GM03348 (cell line): ENCODE data around the gene PDS5A.
"Not testable (repeated sequence)": the region's sequence is repeated elsewhere in the genome, so short reads cannot be mapped to it uniquely, and the experiment has no call there.

ENCODE experiments used
- DNase-seq: peaks from one replicate; pipeline ENCODE4 v3.0.0; 2012; ENCODE audit warnings: low spot score

PDS5A gene

DNA sequence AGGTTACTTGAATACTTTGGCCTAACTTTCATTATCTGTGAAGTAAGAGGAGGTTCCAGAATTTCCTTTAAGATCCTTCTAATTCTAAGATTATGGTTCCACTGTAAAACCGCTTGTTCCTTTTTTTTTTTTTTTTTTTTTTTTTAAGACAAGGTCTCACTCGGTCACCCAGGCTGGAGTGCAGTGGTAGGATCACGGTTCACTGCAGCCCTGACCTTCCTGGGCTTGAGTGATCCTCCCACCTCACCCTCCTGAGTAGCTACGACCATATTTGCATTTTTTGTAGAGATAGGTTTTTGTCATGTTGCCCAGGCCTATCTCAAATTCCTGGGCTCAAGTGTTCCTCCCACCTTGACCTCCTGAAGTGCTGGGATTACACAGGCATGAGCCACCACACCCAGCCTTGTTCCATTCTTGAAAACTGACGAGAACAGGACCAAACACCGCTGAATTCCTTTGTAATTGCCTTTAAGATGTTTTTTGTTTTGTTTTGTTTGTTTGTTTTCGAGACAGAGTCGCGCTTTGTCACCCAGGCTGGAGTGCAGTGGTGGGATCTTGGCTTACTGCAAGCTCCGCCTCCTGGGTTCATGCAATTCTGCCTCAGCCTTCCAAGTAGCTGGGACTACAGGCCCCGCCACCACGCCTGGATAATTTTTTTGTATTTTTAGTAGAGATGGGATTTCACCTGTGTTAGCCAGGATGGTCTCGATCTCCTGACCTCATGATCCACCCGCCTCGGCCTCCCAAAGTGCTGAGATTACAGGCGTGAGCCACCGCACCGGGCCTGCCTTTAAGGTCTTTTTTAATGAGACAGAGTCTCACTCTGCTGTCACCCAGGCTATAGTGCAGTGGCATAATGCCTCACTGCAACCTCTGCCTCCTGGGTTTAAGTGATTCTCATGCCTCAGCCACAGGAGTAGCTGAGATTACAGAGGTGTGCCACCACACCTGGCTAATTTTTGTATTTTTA lies 6.8 kb downstream of the PDS5A start:
- DNase-seq, result no peak

DNA sequence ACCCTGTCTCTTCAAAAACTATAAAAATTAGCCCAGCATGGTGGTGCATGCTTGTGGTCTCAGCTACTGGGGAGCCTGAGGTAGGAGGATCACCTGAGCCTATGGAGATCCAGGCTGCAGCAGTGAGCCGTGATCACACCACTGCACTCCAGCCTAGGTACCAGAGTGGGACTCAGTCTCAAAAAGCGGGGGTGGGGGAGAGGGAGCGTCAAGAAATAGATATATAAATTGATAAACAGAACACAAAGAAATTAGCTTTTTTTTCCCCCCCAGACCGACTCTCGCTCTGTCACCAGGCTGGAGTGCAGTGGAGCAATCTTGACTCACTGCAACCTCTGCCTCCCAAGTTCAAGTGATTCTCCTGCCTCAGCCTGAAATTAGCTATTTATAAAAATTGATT lies 14.1 kb downstream of the PDS5A start:
- DNase-seq, result no peak

DNA sequence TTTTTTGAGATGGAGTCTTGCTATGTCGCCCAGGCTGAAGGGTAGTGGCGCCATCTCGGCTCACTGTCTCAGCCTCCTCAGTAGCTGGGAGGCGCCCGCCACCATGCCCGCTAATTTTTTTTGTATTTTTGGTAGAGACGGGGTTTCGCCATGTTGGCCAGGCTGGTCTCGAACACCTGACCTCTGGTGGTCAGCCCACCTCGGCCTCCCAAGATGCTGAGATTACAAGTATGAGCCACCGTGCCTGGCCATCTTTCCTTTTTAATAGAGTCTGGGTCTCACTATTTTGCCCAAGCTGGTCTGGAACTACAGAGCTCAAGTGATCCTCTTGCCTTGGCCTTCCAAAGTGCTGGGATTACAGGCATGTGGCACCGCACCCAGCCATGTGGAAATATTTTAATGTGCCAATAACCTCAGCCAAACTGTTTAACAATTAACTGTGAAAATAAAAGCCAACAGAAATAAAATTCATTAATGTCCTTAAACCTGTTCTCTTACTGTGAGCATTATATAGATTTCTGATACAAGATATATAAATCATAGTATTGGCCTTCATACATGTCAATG lies 16.3 kb downstream of the PDS5A start:
- DNase-seq, result no peak

DNA sequence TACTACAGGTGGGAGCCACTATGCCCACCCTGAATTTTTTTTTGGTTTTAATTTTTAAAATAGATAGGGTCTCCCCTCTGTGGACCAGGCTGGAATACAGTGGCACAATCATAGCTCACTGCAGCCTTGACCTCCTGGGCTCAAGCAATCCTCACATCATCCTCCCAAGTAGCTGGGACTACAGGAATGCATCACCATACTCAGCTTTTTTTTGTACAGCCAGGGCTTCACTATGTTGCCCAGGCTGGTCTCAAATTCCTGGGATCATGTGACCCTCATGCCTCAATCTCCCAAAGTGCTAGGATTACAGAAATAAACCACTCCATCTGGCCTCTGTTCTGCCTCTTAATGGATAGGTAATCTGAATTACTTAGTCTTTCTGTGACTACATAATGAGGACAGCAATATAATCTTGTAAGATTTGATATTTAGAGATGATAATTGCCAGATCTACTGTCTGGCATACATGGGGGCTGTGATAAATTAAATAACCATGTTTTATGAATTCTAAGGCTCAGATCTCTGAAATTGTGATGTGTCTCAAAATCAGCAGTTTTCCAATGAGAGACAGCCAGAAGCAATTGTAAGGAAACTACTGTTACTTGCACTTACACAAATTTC lies 26.7 kb downstream of the PDS5A start:
- no peak for DNase-seq

DNA sequence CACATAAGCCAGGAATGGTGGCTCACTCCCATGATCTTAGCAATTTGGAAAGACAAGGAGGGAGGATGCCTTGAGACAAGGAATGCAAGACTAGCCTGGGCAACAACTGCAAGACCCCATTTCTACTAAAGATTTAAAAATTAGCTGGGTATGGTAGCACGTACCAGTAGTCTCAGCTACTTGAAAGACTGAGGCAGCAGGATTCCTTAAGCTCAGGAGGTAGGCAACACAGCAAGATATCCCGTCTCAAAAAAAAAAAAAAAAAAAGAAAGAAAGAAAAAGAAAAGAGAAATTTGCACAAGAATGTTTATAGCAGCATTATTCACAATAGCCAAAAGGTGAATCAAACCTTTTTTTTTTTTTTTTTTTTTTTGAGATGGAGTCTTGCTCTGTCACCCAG lies 29.7 kb downstream of the PDS5A start:
- no peak for DNase-seq

DNA sequence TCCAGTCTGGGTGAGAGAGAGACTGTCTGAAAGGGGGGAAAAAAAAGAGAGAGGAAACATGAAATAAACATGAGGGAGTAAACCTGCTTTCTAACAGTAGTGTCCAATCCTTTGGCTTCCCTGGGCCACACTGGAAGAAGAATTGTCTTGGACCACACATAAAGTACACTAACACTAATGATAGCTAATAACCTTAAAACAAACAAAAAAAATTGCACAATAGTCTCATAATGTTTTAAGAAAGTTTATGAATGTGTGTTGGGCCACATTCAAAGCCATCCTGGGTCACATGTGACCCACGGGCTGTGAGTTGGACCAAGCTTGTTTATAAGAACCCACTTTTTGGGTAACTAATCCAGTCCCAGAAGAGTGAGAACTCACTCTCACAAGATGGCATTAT lies 30.3 kb downstream of the PDS5A start:
- no peak for DNase-seq

DNA sequence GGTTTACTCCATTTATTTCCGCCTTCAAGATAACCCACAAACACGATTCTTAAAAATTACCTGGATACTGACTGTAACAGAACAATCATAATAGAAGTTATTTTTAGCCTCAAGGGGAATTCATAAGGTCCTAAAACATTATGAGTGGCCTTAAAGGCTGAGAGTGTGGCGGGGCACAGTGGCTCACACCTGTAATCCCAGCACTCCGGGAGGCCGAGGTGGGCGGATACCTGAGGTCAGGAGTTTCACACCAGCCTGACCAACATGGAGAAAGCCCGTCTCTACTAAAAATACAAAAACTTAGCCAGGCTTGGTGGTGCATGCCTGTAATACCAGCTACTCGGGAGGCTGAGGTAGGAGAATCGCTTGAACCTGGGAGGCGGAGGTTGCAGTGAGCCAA lies 33.5 kb downstream of the PDS5A start:
- not testable (repeated sequence) for DNase-seq

DNA sequence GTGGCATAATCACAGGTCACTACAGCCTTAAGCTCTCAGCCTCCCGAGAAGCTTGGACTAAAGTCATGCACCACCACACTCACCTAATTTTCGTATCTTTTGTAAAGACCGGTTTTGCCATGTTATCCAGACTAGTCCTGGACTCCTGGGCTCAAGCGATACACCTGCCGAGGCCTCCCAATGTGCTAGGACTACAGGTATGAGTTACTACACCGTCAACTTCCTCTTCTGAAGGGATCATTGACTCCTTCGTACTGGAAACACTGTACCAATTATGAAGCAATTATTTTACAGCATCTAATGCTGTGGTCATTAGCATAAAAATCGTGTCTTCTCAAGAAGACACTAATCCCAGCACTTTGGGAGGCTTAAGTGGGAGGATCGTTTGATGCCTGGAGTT lies 35.2 kb downstream of the PDS5A start:
- no peak for DNase-seq

DNA sequence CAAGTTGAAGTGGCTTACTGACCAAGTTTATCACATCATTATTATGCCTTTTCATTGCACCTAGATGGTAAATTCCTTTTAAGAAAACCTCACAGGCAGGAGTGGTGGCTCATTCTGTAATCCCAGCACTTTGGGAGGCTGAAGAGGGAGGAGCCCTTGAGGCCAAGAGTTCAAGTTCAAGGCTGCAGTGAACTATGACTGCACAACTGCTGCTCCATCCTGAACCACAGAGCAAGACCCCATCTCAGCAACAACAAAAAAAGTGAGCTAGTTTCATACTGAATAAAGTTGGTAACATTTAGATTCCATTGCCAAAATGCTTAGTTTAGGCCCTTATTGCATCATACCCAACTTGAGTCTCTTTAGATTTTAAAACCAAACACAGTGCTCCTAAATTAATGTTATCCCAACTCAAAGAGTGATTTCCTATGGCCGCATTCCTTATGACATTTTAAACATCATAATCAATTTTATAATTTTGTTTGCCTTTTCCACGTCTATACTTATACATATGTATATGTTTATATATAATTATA lies 36.0 kb downstream of the PDS5A start:
- DNase-seq, result no peak

DNA sequence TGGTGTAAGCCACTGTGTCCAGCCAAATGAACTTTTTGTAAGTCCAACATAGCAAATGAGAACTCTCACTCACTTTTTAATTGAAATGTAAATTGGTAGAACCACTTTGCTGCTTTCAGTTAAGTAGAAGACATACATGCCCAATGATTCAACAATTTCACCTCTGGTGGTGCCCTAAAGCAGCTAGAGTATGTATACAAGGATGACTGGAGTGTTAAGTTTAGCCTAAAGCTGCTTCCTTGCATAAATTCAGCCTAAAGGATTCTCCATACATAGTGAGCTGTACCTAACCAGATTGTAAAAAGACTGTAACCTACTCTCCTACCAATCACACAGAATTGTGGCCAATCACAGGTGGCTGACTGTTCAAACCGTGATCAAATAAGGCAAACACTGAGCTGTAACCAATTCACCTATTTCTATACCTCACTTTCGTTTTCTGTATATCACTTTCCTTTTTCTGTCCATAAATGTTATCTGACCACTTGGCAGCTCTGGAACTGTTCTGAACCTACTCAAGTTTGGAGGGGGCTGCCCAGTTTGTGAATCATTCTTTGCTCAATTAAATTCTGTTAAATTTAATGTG lies 39.9 kb downstream of the PDS5A start:
- DNase-seq, result no peak

DNA sequence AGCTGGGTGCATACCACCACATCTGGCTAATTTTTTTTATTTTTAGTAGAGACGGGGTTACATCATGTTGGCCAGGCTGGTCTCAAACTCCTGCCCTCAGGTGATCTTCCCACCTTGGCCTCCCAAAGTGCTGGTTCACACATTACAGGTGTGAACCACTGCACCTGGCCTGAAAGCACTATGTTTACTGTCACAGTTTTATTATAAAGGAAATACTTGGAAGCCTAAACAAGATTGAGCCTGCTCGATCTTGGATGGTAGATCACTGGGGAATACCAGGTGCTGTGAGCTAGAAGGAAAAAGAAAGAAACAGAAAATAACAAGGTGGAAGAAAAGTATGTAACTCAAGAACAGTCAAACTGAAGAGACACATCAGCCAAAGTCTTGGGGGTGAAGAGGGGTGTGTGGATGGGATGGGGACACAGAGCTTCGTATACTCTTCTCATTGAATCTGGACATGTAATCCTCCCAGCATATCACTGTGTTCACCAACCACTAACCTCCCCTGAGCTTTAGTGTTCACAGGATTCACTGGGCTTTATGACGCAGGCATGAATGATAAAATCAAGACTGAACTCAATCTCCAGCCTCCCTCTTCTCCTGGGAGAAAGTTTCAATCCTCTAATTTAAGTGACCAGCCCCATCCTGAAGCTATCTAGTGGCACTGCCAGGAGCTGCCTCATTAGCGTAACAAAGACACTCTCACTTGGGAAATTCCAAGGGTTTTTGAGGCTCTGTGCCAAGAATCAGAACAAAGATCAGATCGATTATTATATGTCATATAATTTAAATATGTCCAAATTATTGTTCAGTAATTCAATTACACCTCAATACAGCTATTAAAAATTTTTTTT lies 40.9 kb downstream of the PDS5A start:
- DNase-seq, result no peak

DNA sequence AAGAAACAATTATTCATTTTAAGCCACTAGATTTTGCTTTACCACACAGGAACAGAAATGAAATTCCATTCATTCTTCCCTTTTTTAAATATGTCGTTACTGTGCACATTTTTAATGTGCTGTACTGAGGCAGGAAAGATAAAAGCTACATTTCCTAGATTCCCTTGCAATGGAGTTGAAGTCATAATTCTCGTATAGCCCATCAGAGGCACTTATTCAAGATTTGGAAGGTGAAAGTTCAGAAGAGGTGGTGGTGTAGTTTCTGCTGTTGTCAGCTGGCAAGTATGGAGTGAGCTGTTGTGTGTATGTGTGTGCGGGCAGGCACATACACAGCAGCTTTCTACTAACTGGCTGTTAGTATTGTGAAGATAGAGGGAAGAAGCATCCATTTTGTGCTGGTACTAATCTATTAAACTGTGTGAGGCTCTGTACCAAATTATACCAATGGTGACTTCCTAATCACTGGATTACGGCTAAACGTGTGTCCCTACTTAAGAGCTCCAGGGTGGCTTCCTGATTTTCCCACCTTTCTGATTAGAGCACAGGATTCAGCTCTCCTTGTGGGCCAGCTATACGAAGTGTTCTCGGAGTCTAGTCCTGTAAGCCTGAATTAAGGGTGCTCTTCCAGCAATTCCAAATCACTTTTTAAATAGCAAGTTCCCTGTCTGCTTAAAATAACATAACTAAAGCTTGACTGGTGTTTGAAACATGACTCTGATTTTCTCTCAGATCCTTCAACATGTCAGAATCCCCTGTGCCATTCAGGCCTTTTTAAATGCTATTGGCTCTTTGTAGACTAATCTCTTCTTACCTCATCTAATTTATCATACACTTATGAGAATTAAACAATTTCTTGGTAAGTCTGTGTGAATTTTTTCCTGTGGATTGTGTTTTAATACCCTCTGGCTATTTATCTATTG lies 43.8 kb downstream of the PDS5A start:
- peak; percentile 40 for DNase-seq

DNA sequence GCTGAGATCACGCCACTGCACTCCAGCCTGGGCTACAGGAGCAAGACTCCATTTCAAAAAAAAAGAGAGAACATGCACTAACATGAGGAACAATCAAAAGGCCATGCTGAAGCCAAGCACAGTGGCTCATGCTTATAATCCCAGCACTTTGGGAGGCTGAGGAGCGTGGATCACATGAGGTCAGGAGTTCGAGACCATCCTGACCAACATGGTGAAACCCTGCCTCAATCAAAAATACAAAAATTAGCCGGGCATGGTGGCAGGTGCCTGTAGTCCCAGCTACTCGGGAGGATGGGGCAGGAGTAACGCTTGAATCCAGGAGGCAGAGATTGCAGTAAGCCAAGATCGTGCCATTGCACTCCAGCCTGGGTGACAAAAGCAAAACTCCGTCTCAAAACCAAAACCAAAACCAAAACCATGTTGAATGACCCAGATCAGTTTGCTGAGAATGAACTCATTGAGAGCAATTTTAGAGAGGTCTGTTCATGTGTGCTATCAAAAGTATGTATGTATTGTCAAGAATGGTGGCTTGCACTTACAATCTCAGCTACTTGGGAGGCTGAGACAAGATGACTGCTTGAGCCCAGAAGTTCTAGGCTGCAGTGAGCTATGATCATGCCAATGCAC lies 44.8 kb downstream of the PDS5A start:
- DNase-seq, result no peak

DNA sequence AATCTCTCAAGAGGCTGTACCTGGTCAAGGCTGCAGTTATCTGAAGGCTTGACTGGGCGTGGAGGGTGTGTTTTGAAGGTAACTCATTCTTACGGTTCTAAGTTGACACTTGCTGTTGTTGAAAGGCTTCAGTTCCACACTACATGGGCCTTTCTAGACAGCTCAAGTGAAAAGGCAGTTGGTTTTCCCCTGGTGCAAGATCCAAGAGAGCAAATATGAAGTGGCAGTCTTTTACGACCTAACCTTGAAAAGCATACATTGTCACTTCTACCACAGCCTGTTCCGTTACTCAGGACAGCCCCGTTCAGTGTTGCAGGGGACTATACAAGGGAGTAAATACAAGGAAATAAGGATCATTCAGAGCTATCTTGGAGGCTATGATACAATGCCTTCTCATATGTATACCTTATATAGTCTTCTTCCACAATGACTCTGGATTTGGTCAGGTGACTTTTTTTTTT lies 46.2 kb downstream of the PDS5A start:
- no peak for DNase-seq

DNA sequence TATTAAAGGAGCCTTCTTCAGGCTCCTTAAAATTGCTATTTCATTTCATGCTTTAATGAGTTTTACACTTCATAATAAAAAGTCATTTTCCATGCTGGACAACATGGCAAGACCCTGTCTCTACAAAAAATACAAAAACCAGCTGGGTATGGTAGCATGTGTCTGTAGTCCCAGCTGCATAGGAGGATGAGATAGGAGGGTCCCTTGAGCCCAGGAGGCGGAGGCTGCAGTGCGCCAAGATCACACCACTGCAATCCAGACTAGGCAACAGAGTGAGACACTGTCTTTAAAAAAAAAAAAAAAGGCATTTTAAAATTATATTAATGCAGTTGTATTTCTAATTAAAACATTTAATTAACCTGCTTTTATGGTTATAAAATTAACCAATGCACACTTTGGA lies 49.2 kb downstream of the PDS5A start:
- DNase-seq, result no peak

DNA sequence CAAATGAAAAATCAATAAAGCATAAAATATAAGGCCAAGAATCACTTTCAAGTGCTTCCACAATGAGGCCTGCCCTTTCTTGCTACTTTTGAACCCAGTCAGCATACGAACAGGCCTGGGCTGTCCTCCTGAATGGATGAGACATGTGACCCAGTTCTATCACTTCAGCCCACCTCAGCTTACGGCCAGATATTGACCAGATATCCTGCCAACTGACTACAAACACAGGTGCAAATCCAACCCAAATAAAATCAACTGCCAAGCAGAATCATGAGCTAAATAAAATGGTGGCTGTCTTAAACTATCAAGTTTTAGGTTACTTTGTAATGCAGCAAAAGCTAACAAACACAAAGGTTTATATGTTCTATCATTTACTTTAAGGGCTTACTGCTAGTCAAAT lies 53.7 kb downstream of the PDS5A start:
- no peak for DNase-seq

DNA sequence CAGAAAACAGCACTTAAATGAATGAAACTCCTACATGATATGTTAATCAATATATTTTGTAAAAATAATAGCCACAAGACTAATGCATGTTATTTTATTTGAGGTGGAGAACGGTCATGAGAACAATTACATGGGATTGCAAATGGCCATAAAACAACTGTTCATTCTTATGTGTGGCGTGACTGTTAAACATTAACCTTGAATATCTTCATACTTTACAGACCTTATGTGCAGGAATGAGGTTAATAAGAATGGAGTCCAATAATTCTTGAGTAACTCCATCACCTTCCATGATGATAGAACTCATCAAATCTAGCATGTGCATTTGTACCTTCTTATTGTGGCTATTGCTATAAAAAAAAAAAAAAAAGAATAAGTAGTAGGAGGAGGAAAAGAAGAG lies 55.3 kb downstream of the PDS5A start:
- no peak for DNase-seq

DNA sequence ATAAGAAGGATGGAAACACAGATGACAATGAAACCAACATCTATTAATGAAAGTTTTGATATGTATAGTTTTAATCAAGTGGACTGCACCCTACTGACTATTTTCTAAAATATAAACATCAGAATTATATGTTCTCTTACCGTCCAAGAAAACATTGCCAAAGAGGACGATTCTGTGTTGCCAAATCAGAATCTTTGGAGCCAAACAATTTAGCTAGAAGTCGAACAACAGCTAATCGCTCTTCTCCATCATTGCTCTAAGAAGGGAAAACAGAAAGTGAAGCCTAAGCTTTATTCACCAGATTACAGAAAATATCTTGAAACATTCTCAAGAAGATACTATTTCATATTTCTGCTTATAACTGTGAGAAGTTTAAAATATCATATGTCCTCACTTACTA lies 64.2 kb downstream of the PDS5A start:
- DNase-seq, result no peak

DNA sequence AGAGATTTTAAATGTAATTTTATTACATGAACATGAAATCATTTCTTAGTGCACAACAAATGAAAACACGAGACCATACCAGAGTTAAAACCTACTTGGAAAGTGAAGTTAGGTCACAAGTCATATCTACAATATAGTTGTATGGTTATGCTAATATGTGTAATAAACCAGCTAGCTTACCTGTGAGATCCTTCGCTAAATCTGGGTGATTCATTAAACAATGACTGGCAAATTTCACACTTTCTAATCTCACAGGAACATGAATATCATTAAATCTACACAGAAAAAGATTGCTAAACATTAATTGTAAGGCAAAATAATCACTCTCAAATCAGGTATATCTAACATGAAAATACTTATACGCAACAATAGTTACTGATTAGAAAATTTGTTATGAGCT lies 67.6 kb downstream of the PDS5A start:
- DNase-seq, result no peak

DNA sequence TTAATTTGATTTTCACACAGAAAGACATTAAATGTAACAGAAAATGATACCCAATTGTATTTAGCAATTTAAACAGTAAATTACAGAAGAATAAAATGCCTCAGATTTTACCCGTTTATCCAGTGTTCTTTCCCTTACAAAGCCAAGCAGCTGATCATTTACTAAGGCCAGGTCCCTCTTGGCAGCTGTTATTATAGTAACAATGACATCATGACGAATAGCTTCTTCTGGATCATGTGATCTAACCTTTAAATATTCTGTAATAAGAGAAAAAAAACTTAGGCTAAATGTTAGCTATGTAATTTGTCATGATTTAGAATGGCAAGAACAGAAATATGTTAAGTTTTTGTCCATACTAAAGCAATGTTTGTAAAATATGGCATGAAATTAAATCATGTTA lies 69.4 kb downstream of the PDS5A start:
- DNase-seq, result no peak
